DOHH2 (cell line): ENCODE measurements around the gene CBLB.

Experiments
- H3F3A ChIP-seq: fragments of 200-600 bp; sonication (generic), shearing (Covaris generic); 2 replicates; pipeline ENCODE4 v1.6.0; 2016; ENCODE audit warnings: antibody characterized with exemption, mild to moderate bottlenecking; ENCODE audit not compliant: control insufficient read depth, insufficient read depth
- H3K27ac ChIP-seq: fragments of 200-600 bp; sonication (generic); 2 replicates; pipeline ENCODE4 v1.5.1; 2014; ENCODE audit warnings: low read depth, mild to moderate bottlenecking, low read length, moderate library complexity
- H3K27me3 ChIP-seq: fragments of 200-600 bp; sonication (generic); 2 replicates; pipeline ENCODE4 v1.6.1; 2014; ENCODE audit warnings: mild to moderate bottlenecking, low read length, mixed read lengths; ENCODE audit not compliant: control insufficient read depth
- H3K36me3 ChIP-seq: fragments of 200-600 bp; sonication (generic); 2 replicates; pipeline ENCODE4 v1.6.1; 2014; ENCODE audit warnings: mild to moderate bottlenecking, low read length, moderate library complexity, mixed read lengths; ENCODE audit not compliant: control insufficient read depth
- H3K4me1 ChIP-seq: fragments of 200-600 bp; sonication (generic); 2 replicates; pipeline ENCODE4 v1.6.1; 2014; ENCODE audit warnings: mild to moderate bottlenecking, low read length, mixed read lengths; ENCODE audit not compliant: control insufficient read depth
- H3K4me2 ChIP-seq: fragments of 200-600 bp; sonication (generic); 2 replicates; pipeline ENCODE4 v1.6.0; 2014; ENCODE audit warnings: mild to moderate bottlenecking, low read length, moderate library complexity
- H3K4me3 ChIP-seq: fragments of 200-600 bp; sonication (generic); 2 replicates; pipeline ENCODE4 v1.5.1; 2014; ENCODE audit warnings: mild to moderate bottlenecking, low read length, mixed read lengths
- H3K79me2 ChIP-seq: fragments of 200-600 bp; sonication (generic); 2 replicates; pipeline ENCODE4 v1.6.1; 2014; ENCODE audit warnings: mild to moderate bottlenecking, low read length, mixed read lengths; ENCODE audit not compliant: control insufficient read depth
- H3K9me2 ChIP-seq: fragments of 200-600 bp; sonication (generic); replicated peaks from 2 replicates; pipeline ENCODE4 v1.6.1; 2014; ENCODE audit warnings: mild to moderate bottlenecking, low read length, mixed read lengths; ENCODE audit not compliant: control insufficient read depth
- H3K9me3 ChIP-seq: fragments of 200-600 bp; sonication (generic); 2 replicates; pipeline ENCODE4 v1.6.1; 2014; ENCODE audit warnings: antibody characterized with exemption, low read length, mixed read lengths; ENCODE audit not compliant: control insufficient read depth, insufficient read depth
- H4K20me1 ChIP-seq: fragments of 200-600 bp; sonication (generic); 2 replicates; pipeline ENCODE4 v1.6.0; 2014; ENCODE audit warnings: low read depth, mild to moderate bottlenecking, antibody characterized with exemption, low read length, moderate library complexity; ENCODE audit not compliant: control insufficient read depth, insufficient read depth
- EZH2phosphoT487 ChIP-seq: fragments of 200-600 bp; sonication (generic); IDR thresholded peaks from 2 replicates; pipeline ENCODE4 v1.6.1; 2017; ENCODE audit warnings: borderline replicate concordance, mild to moderate bottlenecking, antibody characterized with exemption, low read length, moderate library complexity, mixed read lengths
- TF ChIP-seq, protein P1 (sequence below): fragments of 200-600 bp; sonication (generic); IDR thresholded peaks from one replicate; pipeline ENCODE4 v1.5.1; 2014; ENCODE audit warnings: antibody characterized with exemption, mild to moderate bottlenecking, low read depth, low read length; ENCODE audit not compliant: poor library complexity, severe bottlenecking

The CBLB gene

DNA sequence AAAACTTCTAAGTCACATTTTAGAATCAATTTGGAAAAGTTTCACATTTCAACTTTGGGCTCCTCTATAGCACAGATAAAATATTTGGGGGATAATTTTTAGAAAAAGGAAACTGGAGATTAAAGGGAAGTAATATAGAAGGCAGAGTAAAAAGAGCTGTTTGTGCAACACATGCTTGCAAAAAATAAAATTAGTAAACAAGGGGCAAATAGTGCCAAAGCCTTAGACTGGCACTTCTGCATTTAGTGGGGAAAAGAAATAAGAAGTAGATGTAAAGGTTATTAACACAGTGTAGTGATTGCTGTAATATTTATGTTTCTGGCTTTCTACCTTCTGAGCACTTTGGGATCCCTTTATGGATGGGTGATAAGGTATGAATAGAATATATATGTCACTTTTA, 246.6 kb downstream of the CBLB start:
- Histone ChIP-seq H3K4me3 (no peak overlapping the region), H3K9me2 (no peaks in the 10 kb centered on the region), H3K27ac (no peak overlapping the region), H3K27me3 (no peaks in the 10 kb centered on the region), H3K4me1 (no peaks in the 10 kb centered on the region), H3K4me2 (no peak overlapping the region), H3K79me2 (no peaks in the 10 kb centered on the region), H3K36me3 (no peaks in the 10 kb centered on the region), H3F3A (no peaks in the 10 kb centered on the region), H4K20me1 (no peaks in the 10 kb centered on the region), H3K9me3 (no peaks in the 10 kb centered on the region)
- no peak for TF ChIP-seq EZH2phosphoT487
- TF ChIP-seq, protein P1, sequence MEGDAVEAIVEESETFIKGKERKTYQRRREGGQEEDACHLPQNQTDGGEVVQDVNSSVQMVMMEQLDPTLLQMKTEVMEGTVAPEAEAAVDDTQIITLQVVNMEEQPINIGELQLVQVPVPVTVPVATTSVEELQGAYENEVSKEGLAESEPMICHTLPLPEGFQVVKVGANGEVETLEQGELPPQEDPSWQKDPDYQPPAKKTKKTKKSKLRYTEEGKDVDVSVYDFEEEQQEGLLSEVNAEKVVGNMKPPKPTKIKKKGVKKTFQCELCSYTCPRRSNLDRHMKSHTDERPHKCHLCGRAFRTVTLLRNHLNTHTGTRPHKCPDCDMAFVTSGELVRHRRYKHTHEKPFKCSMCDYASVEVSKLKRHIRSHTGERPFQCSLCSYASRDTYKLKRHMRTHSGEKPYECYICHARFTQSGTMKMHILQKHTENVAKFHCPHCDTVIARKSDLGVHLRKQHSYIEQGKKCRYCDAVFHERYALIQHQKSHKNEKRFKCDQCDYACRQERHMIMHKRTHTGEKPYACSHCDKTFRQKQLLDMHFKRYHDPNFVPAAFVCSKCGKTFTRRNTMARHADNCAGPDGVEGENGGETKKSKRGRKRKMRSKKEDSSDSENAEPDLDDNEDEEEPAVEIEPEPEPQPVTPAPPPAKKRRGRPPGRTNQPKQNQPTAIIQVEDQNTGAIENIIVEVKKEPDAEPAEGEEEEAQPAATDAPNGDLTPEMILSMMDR: no peak

DNA sequence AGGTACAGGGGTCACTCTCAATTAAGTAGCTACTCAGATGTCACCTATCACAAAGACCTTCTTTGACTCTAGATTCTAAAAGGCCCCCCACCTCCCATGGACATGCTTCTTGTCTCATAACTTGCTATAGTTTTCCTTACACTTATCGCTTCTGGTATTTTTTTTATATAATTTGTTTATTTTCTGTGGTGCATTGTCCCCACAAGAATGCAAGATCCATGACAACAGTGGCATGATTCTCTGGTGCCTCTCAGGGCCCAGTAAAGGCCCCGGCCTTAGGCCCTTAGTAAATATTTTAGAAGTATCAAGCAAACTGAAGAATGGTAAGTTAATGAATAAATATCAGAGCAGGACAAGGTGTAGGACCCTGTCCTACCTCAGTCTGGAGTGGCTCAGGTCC, 248.6 kb downstream of the CBLB start:
- TF ChIP-seq, protein P1: no peak
- TF ChIP-seq EZH2phosphoT487: no peak
- Histone ChIP-seq H3K79me2 (no peaks in the 10 kb centered on the region), H3K4me2 (no peak overlapping the region), H3K9me2 (no peaks in the 10 kb centered on the region), H3K36me3 (no peaks in the 10 kb centered on the region), H3K27me3 (no peaks in the 10 kb centered on the region), H3K4me3 (no peak overlapping the region), H3F3A (no peaks in the 10 kb centered on the region), H4K20me1 (no peaks in the 10 kb centered on the region), H3K27ac (no peak overlapping the region), H3K9me3 (no peaks in the 10 kb centered on the region), H3K4me1 (no peaks in the 10 kb centered on the region)

DNA sequence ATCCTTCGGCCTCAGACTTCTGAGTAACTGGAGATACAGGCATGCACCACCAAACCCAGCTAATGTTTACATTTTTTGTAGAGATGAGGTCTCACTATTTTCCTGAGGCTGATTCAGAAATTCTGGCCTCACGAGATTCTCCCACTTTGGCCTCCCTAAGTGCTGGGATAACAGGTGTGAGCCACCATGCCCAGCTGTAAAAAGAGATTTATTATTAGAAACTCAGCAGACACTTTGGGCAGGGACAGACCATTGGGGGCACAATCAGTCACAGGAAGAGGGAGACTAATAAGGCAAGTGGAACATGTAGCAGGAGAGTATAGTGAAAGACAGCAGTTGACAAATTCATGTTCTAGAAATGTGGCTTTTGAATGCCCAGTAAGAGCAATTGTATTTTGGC, 249.2 kb downstream of the CBLB start:
- Histone ChIP-seq H3K27ac (no peak overlapping the region), H3K79me2 (no peaks in the 10 kb centered on the region), H3K9me2 (no peaks in the 10 kb centered on the region), H3K9me3 (no peaks in the 10 kb centered on the region), H3F3A (no peaks in the 10 kb centered on the region), H3K4me2 (no peak overlapping the region), H3K36me3 (no peaks in the 10 kb centered on the region), H3K27me3 (no peaks in the 10 kb centered on the region), H3K4me1 (no peaks in the 10 kb centered on the region), H4K20me1 (no peaks in the 10 kb centered on the region), H3K4me3 (no peak overlapping the region)
- TF ChIP-seq EZH2phosphoT487: no peak
- TF ChIP-seq, protein P1: no peak

DNA sequence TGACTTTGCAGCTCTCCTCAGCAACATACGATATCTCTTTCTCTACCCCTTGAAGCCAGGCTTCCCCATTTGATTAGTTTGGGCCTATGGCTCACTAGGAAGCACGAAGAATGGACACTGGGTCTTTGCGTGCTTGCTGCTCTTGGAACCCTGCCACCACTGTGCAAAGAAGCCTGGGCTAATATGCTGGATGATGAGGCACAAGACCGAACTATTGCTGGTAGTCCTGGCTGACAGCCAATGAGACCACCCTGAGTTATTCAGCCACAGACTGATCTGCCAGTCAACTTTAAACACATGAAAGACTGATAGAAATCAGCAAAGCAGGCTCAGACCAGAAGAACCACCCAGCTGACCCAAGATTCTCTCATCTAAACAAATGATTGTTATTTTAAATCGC, 250.3 kb downstream of the CBLB start:
- no peaks in the 10 kb centered on the region for H3K79me2 ChIP-seq
- no peak overlapping the region for H3K27ac ChIP-seq
- no peaks in the 10 kb centered on the region for H3K9me3 ChIP-seq
- no peaks in the 10 kb centered on the region for H3K9me2 ChIP-seq
- no peak for TF ChIP-seq EZH2phosphoT487
- TF ChIP-seq, protein P1: no peak
- H3K27me3 ChIP-seq: no peaks in the 10 kb centered on the region
- no peaks in the 10 kb centered on the region for H3F3A ChIP-seq
- no peak overlapping the region for H3K4me2 ChIP-seq
- no peaks in the 10 kb centered on the region for H3K36me3 ChIP-seq
- H3K4me1 ChIP-seq: no peaks in the 10 kb centered on the region
- no peak overlapping the region for H3K4me3 ChIP-seq
- H4K20me1 ChIP-seq: no peaks in the 10 kb centered on the region
